Hepatocyte (in vitro differentiated cells): ENCODE measurements around the gene MGMT. TPM values are rescaled to one million over a fixed set of nuclear protein-coding genes. Genes with fewer than 3 reads are reported as not detected.

Source experiments
- DNase-seq: peaks from one replicate; pipeline ENCODE4 v3.0.0-alpha.2; 2016; ENCODE audit warnings: low spot score
- H2AFZ ChIP-seq: fragments of 200-600 bp; sonication (generic); 2 replicates; pipeline ENCODE4 v1.6.0; 2016; ENCODE audit warnings: antibody characterized with exemption, mild to moderate bottlenecking
- H3K27ac ChIP-seq: fragments of 200-600 bp; sonication (generic); 2 replicates; pipeline ENCODE4 v1.5.1; 2016; ENCODE audit warnings: mild to moderate bottlenecking
- H3K27me3 ChIP-seq: fragments of 200-600 bp; sonication (generic); 2 replicates; pipeline ENCODE4 v1.6.1; 2016
- H3K36me3 ChIP-seq: fragments of 200-600 bp; sonication (generic); replicated peaks from 2 replicates; pipeline ENCODE4 v1.5.1; 2016; ENCODE audit warnings: low read depth; ENCODE audit not compliant: insufficient read depth
- H3K4me1 ChIP-seq: fragments of 200-600 bp; sonication (generic); 2 replicates; pipeline ENCODE4 v1.5.1; 2016; ENCODE audit warnings: mild to moderate bottlenecking, moderate library complexity; ENCODE audit not compliant: insufficient read depth
- H3K4me2 ChIP-seq: fragments of 200-600 bp; sonication (generic); 2 replicates; pipeline ENCODE4 v1.6.0; 2016
- H3K4me3 ChIP-seq: fragments of 200-600 bp; sonication (generic); 2 replicates; pipeline ENCODE4 v1.5.1; 2016; ENCODE audit warnings: mild to moderate bottlenecking
- H3K79me2 ChIP-seq: fragments of 200-600 bp; sonication (generic); 2 replicates; pipeline ENCODE4 v1.6.0; 2017; ENCODE audit warnings: mild to moderate bottlenecking
- H3K9me2 ChIP-seq: fragments of 200-600 bp; sonication (generic); replicated peaks from 2 replicates; pipeline ENCODE4 v1.6.0; 2017; ENCODE audit warnings: mild to moderate bottlenecking; ENCODE audit not compliant: insufficient read depth
- H3K9me3 ChIP-seq: fragments of 200-600 bp; sonication (generic); 2 replicates; pipeline ENCODE4 v1.5.1; 2016; ENCODE audit warnings: low read depth, mild to moderate bottlenecking
- H4K20me1 ChIP-seq: fragments of 200-600 bp; sonication (generic); 2 replicates; pipeline ENCODE4 v1.6.0; 2016; ENCODE audit warnings: mild to moderate bottlenecking; ENCODE audit not compliant: insufficient read depth, poor library complexity, severe bottlenecking
- CTCF ChIP-seq: fragments of 200-600 bp; sonication (generic); IDR thresholded peaks from 2 replicates; pipeline ENCODE4 v1.5.1; 2016; ENCODE audit warnings: antibody characterized with exemption, mild to moderate bottlenecking; ENCODE audit not compliant: poor library complexity
- EZH2 ChIP-seq: fragments of 200-600 bp; sonication (generic); IDR thresholded peaks from 2 replicates; pipeline ENCODE4 v1.6.1; 2016; ENCODE audit warnings: antibody characterized with exemption, mild to moderate bottlenecking, borderline replicate concordance
- EZH2phosphoT487 ChIP-seq: fragments of 200-600 bp; sonication (generic); IDR thresholded peaks from one replicate; pipeline ENCODE4 v1.6.1; 2018; ENCODE audit warnings: antibody characterized with exemption, mild to moderate bottlenecking, low read depth, moderate library complexity; ENCODE audit not compliant: unreplicated experiment, severe bottlenecking
- WGBS: methylation state at CpG from one replicate; pipeline ENCODE4 v1.1.6; 2016; ENCODE audit warnings: low lambda C conversion rate; ENCODE audit errors: missing lambda C conversion rate; 5-methylcytosine and 5-hydroxymethylcytosine counted together
- polyA plus RNA-seq: library from polyadenylated mRNA; unstranded; fragments of >200 nt; fragmentation: Nextera tagmentation; extraction: Ambion mirVana; gene quantifications from 2 replicates; pipeline ENCODE4 v1.2.1, GENCODE V29; 2016
- total RNA-seq: library from RNA; depleted of rRNA; stranded (reverse); fragments of >200 nt; gene quantifications from 2 replicates; pipeline ENCODE4 v1.2.3, GENCODE V29; 2014

Gene MGMT
- total and polyA plus RNA-seq, 2 experiments from 2014 or later: 41.5 to 41.9 TPM

- 90% methylated on average over 8 of the region's 8 CpGs for WGBS
- Histone ChIP-seq H3K36me3 (no peaks in the 10 kb centered on the region), H3K4me3 (no peak overlapping the region), H3K9me2 (no peaks in the 10 kb centered on the region), H2AFZ (no peak overlapping the region), H3K27ac (no peak overlapping the region), H3K9me3 (no peaks in the 10 kb centered on the region), H3K4me1 (no peaks in the 10 kb centered on the region), H3K27me3 (no peaks in the 10 kb centered on the region), H3K4me2 (no peak overlapping the region), H4K20me1 (no peaks in the 10 kb centered on the region), H3K79me2 (no peaks in the 10 kb centered on the region)
- TF ChIP-seq EZH2: no peak
- TF ChIP-seq CTCF: no peak
- no peak for TF ChIP-seq EZH2phosphoT487
- DNase-seq: no peak
Observed at GRCh38 chr10:129653428-129653827, 186.4 kb downstream of the MGMT start.

- no peaks in the 10 kb centered on the region for H3K27me3 ChIP-seq
- TF ChIP-seq EZH2phosphoT487: no peak
- no peak for TF ChIP-seq CTCF
- TF ChIP-seq EZH2: no peak
- no peaks in the 10 kb centered on the region for H3K36me3 ChIP-seq
- H2AFZ ChIP-seq: no peak overlapping the region
- WGBS: 98% methylated on average over 11 of the region's 11 CpGs
- no peaks in the 10 kb centered on the region for H3K4me1 ChIP-seq
- no peaks in the 10 kb centered on the region for H4K20me1 ChIP-seq
- H3K4me3 ChIP-seq: no peak overlapping the region
- no peak for DNase-seq
- no peak overlapping the region for H3K4me2 ChIP-seq
- no peak overlapping the region for H3K27ac ChIP-seq
- H3K9me3 ChIP-seq: no peaks in the 10 kb centered on the region
- H3K79me2 ChIP-seq: no peaks in the 10 kb centered on the region
- H3K9me2 ChIP-seq: no peaks in the 10 kb centered on the region
Observed at GRCh38 chr10:129653861-129654260, 186.8 kb downstream of the MGMT start.

GRCh38 chr10:129654461-129654860 is 187.4 kb downstream of the MGMT start:
- Histone ChIP-seq H3K27me3 (no peaks in the 10 kb centered on the region), H3K9me3 (no peaks in the 10 kb centered on the region), H3K4me2 (no peak overlapping the region), H3K9me2 (no peaks in the 10 kb centered on the region), H4K20me1 (no peaks in the 10 kb centered on the region), H3K36me3 (no peaks in the 10 kb centered on the region), H3K27ac (no peak overlapping the region), H3K4me1 (no peaks in the 10 kb centered on the region), H2AFZ (no peak overlapping the region), H3K4me3 (no peak overlapping the region), H3K79me2 (no peaks in the 10 kb centered on the region)
- no peak for DNase-seq
- no peak for TF ChIP-seq EZH2
- no peak for TF ChIP-seq EZH2phosphoT487
- TF ChIP-seq CTCF: no peak
- WGBS: 96% methylated on average over 7 of the region's 7 CpGs

GRCh38 chr10:129655007-129655678 is 188.1 kb downstream of the MGMT start:
- H3K79me2 ChIP-seq: no peaks in the 10 kb centered on the region
- H3K36me3 ChIP-seq: no peaks in the 10 kb centered on the region
- WGBS: 81% methylated on average over 22 of the region's 22 CpGs
- no peak overlapping the region for H3K4me3 ChIP-seq
- H3K9me3 ChIP-seq: no peaks in the 10 kb centered on the region
- H3K27me3 ChIP-seq: no peaks in the 10 kb centered on the region
- no peaks in the 10 kb centered on the region for H3K9me2 ChIP-seq
- no peaks in the 10 kb centered on the region for H4K20me1 ChIP-seq
- TF ChIP-seq EZH2phosphoT487: no peak
- no peak for TF ChIP-seq CTCF
- no peak for TF ChIP-seq EZH2
- H3K27ac ChIP-seq: no peak overlapping the region
- no peak for DNase-seq
- H3K4me2 ChIP-seq: no peak overlapping the region
- no peaks in the 10 kb centered on the region for H3K4me1 ChIP-seq
- no peak overlapping the region for H2AFZ ChIP-seq
